M059J (cell line): ENCODE results near the gene IFNA14. TPM values are rescaled to one million over a fixed set of nuclear protein-coding genes. Genes with fewer than 3 reads are reported as not detected.
"Not testable (repeated sequence)": the region's sequence is repeated elsewhere in the genome, so short reads cannot be mapped to it uniquely, and the experiment has no call there.

Experiments used
- DNase-seq: peaks from one replicate; pipeline ENCODE4 v3.0.0-alpha.2; 2012; ENCODE audit warnings: low read depth
- total RNA-seq: library from RNA; depleted of rRNA; stranded (reverse); fragments of >200 nt; shearing (Covaris generic); gene quantifications from 2 replicates; pipeline ENCODE4 v1.2.3, GENCODE V29; 2014; rRNA removed

The IFNA14 gene
- total RNA-seq, 1 experiment from 2014 or later = not detected

GRCh38 chr9:21217211-21217610, 22.6 kb downstream of the IFNA14 start, which contains the start of gene IFNA16:
Gene IFNA16 (minus strand): TSS chr9:21217311. CDS start chr9:21217305, 6 bp downstream.
- not testable (repeated sequence) for DNase-seq

DNA sequence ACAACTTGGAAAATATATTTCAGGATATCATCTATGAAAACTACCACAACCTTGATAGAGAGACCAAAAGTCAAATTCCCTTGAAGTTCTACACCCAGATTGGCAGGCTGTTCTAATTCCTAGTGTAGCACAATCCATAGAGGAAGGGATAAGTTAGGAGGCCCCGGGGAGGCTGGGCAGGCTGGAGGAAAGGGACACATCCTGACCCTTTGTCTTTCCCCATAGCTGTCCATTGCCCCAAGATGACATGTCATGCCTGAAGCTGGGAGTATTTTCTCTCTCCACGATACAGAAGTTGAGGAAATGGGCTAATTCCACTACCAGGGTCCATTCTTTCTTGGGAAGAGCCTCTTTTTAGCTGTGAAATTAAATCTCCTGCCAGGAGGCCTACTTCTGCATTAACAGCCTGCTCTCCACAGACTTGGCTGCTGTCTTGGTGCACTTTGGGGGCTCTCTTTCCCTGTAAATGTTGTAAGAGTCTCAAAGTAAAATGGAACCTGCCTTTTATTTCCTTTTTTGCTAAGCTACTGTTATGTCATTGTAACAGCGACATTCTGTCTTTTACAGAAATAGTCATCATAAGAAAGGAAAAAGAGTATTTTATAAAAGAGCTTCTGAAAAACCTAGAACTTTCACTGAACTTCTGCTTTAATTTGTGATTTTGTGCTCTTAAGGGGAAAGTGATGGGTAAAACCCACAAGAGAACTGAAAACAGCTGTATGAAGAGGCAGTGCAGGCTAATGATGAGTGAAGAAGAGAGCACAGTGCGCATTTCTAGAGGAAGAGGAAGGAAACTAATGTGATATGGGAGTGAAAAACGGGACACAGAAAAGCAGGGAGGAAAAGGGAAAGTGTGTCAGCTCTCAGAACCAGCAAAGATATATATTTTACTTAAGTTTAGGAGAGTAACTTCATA, 26.1 kb downstream of the IFNA14 start:
- peak; percentile 9 for DNase-seq

DNA sequence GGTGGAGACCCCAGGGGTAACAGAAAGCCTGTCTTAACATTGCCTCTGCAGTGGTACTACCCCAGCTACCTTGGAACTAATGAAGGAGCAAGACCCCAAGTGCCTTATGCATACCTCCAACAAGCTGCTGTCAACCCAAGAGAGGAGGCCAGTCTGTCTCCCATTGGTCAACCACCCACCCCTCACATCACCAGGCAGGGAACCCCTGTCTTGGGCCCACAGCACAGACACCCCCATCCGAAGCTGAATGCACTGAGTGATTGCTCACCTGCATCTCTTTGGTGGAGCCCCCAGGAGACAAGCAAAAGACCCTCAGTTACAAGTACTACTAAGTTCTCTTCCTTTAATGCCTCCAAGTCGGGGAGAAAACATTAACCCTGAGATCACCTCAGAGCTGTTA, 27.6 kb downstream of the IFNA14 start:
- not testable (repeated sequence) for DNase-seq

DNA sequence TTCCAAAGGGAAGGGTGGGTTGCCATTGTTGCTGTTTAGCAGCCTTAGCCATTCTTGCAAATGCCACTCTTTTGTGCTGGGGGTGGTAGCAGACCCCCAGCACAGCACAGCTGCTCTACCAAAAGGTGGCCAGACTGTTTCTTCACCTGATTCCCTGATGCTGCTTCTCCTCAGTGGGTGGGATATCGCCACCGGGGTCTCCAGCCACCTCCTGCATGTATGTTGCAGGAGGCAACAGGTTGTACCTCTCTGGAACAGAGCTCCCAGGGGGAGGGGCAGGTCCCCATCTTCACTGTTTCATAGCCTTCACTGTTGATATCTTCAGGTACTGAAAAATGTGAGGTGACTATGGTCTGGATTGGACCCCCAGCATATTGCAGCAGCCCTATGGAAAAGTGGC, 29.0 kb downstream of the IFNA14 start:
- not testable (repeated sequence) for DNase-seq

- DNase-seq = no peak
Observed at GRCh38 chr9:21210311-21210710, 29.5 kb downstream of the IFNA14 start.

- not testable (repeated sequence) for DNase-seq
Observed at GRCh38 chr9:21207043-21207442, 32.8 kb downstream of the IFNA14 start, which contains the start of gene IFNA10. Gene IFNA10 (minus strand): TSS chr9:21207143. CDS start chr9:21207097, 46 bp downstream.

DNA sequence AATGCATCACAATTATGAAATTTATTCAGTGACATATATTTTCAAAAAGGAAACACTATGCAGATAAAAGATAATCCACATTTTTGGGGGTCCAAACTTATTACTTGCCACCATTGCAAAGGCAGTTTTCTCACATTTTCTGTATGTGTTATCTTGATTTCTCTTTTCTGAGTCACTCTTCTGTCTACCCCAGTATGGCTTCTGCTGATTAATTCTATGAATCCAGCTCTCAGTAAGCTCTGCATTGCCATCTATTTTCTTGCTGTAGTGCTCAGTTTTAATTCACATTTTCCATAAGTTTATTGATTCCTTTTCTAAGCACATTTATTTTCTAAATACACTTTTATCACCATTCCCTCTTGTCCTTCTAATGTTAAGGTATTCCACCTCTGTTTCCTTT, 34.6 kb downstream of the IFNA14 start:
- no peak for DNase-seq

DNA sequence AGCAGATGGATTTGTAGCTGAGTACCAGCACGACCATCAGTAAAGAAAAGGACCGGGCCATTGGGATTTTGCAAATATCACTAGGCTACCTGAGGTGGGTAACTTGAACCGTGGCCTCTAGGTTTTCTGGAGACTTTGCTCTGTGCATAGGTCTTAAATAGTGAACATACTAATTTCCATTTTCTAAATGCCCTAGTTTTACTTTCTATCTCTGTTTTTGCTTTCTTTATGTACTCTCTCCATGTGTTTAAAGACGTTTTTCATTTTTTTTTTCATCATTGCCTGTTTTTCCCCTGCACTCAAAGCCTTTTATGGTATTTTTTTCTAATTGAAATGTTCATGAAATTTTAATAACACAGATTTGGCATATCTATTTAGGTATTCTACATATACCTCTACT, 37.7 kb downstream of the IFNA14 start, which contains the start of gene IFNA7:
IFNA7 (minus strand) TSS at position 101 of the 400 bp plus-strand sequence; CDS start at position 61, 40 bp downstream.
- DNase-seq = not testable (repeated sequence)

DNA sequence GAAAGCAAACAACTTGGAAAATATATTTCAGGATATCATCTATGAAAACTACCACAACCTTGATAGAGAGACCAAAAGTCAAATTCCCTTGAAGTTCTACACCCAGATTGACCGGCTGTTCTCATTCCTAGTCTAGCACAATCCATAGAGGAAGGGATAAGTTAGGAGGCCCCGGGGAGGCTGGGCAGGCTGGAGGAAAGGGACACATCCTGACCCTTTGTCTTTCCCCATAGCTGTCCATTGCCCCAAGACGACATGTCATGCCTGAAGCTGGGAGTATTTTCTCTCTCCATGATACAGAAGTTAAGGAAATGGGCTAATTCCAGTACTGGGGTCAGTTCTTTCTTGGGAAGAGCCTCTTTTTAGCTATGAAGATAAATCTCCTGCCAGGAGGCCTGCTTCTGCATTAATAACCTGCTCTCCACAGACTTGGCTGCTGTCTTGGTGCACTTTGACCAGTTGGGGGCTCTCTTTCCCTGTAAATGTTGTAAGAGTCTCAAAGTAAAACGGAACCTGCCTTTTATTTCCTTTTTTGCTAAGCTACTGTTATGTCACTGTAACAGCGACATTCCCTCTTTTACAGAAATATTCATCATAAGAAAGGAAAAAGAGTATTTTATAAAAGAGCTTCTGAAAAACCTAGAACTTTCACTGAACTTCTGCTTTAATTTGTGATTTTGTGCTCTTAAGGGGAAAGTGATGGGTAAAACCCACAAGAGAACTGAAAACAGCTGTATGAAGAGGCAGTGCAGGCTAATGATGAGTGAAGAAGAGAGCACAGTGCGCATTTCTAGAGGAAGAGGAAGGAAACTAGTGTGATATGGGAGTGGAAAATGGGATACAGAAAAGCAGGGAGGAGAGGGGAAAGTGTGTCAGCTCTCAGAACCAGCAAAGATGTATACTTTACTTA, 44.7 kb downstream of the IFNA14 start:
- peak; percentile 43 for DNase-seq

Other genes with a start within 250 kb of the IFNA14 start
- 4.1 TPM in 2 replicates for gene HACD4, start 208.4 kb downstream of the IFNA14 start, total RNA-seq
- 0.52 TPM in 1 of 2 replicates, not detected in the other for gene IFNB1, start 162.1 kb downstream of the IFNA14 start, total RNA-seq
- not detected in 2 replicates for gene IFNW1, start 98.2 kb downstream of the IFNA14 start, total RNA-seq
- not detected in 2 replicates for gene IFNA21, start 73.3 kb downstream of the IFNA14 start, total RNA-seq
- gene IFNA4, start 52.4 kb downstream of the IFNA14 start, total RNA-seq = not detected in 2 replicates
- not detected in 2 replicates for gene IFNA7, start 37.8 kb downstream of the IFNA14 start, total RNA-seq
- gene IFNA10, start 32.9 kb downstream of the IFNA14 start, total RNA-seq = not detected in 2 replicates
- gene IFNA16, start 22.7 kb downstream of the IFNA14 start, total RNA-seq = not detected in 2 replicates
- gene IFNA17, start 11.8 kb downstream of the IFNA14 start, total RNA-seq = not detected in 2 replicates
- not detected in 2 replicates for gene IFNA5, start 65.3 kb upstream of the IFNA14 start, total RNA-seq
- 15.9 and 24.5 TPM in 2 replicates for gene KLHL9, start 95.4 kb upstream of the IFNA14 start, total RNA-seq
- gene IFNA6, start 110.9 kb upstream of the IFNA14 start, total RNA-seq = not detected in 2 replicates
- gene IFNA13, start 128.1 kb upstream of the IFNA14 start, total RNA-seq = not detected in 2 replicates
- not detected in 2 replicates for gene IFNA2, start 145.4 kb upstream of the IFNA14 start, total RNA-seq
- not detected in 2 replicates for gene IFNA8, start 169.1 kb upstream of the IFNA14 start, total RNA-seq
- gene IFNA1, start 200.4 kb upstream of the IFNA14 start, total RNA-seq = not detected in 2 replicates
- gene IFNE, start 242.3 kb upstream of the IFNA14 start, total RNA-seq = 0.57 TPM in 1 of 2 replicates, not detected in the other